HEK293T (cell line): Measurements from ENCODE around the gene NHS.

Experiments
- ARNT ChIP-seq: fragments of 450-650 bp; IDR thresholded peaks from 2 replicates; pipeline ENCODE4 v1.6.1; 2017; ENCODE audit warnings: mild to moderate bottlenecking
- BHLHE40 ChIP-seq: fragments of 450-650 bp; IDR thresholded peaks from 2 replicates; pipeline ENCODE4 v1.6.1; 2016; ENCODE audit warnings: mild to moderate bottlenecking, moderate library complexity, borderline replicate concordance
- ELF4 ChIP-seq: fragments of 450-650 bp; IDR thresholded peaks from 2 replicates; pipeline ENCODE4 v1.6.1; 2017; ENCODE audit warnings: antibody characterized with exemption
- FOXA1 ChIP-seq: fragments of 450-650 bp; IDR thresholded peaks from 2 replicates; pipeline ENCODE4 v1.6.1; 2016; ENCODE audit warnings: mild to moderate bottlenecking
- FOXK2 ChIP-seq: fragments of 450-650 bp; IDR thresholded peaks from 2 replicates; pipeline ENCODE4 v1.6.1; 2016; ENCODE audit warnings: mild to moderate bottlenecking
- HDGF ChIP-seq: fragments of 450-650 bp; IDR thresholded peaks from 2 replicates; pipeline ENCODE4 v1.6.1; 2017; ENCODE audit warnings: antibody characterized with exemption, borderline replicate concordance
- NFRKB ChIP-seq: fragments of 450-650 bp; IDR thresholded peaks from 2 replicates; pipeline ENCODE4 v1.6.1; 2016; ENCODE audit warnings: mild to moderate bottlenecking, moderate library complexity
- SP1 ChIP-seq: fragments of 450-650 bp; IDR thresholded peaks from 2 replicates; pipeline ENCODE4 v1.6.1; 2017
- SUZ12 ChIP-seq: fragments of 450-650 bp; IDR thresholded peaks from 2 replicates; pipeline ENCODE4 v1.6.1; 2016; ENCODE audit warnings: mild to moderate bottlenecking
- TARDBP ChIP-seq: fragments of 450-650 bp; IDR thresholded peaks from 2 replicates; pipeline ENCODE4 v1.6.1; 2016
- ZNF384 ChIP-seq: fragments of 450-650 bp; IDR thresholded peaks from 2 replicates; pipeline ENCODE4 v1.6.1; 2016
- TF ChIP-seq, protein P1 (sequence below): fragments of 450-650 bp; IDR thresholded peaks from 2 replicates; pipeline ENCODE4 v1.6.1; 2016

DNA sequence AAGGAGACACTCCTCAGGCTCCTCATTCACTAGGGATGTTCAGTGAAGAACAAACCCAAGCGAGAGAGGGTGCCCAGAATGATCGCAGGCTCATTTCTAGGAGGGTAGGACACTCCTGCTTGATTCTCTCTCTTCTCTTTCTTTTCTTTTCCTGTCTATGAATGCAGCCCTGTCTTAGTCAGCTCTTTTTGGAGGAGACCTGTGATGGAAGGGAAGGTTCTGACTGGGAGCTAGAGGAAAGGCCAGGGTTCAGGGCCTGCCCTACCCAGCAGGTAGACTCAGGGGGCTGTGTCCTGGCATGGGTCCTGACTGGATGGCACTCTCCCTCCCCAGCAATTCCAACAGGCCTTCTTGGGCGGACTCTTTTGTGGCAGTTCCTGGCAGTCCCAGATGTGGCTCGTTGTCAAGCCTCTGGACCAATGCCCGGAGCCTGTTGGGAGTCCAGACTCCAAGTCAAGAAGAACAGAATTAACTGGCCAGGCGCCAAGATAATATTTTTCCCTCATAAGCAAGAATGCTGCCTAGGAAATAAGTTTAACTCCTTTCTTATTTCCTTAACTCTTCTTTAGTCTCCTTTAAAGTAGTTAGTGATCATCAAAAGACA lies 222.9 kb downstream of the NHS start:
- TF ChIP-seq SP1 (no peak), BHLHE40 (no peak), NFRKB (no peak), ELF4 (no peak), HDGF (no peak), FOXK2 (no peak), TARDBP (no peak), ZNF384 (no peak), SUZ12 (no peak), ARNT (no peak), FOXA1 (no peak)
- TF ChIP-seq, protein P1, sequence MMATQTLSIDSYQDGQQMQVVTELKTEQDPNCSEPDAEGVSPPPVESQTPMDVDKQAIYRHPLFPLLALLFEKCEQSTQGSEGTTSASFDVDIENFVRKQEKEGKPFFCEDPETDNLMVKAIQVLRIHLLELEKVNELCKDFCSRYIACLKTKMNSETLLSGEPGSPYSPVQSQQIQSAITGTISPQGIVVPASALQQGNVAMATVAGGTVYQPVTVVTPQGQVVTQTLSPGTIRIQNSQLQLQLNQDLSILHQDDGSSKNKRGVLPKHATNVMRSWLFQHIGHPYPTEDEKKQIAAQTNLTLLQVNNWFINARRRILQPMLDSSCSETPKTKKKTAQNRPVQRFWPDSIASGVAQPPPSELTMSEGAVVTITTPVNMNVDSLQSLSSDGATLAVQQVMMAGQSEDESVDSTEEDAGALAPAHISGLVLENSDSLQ = no peak
